GM12891 (cell line): ENCODE results near the gene PIPOX.

Experiments used
- POLR2A ChIP-seq: IDR thresholded peaks from 2 replicates; pipeline ENCODE4 v1.6.1; 2011; ENCODE audit warnings: low read depth, low read length, control low read depth
- POLR2AphosphoS5 ChIP-seq: IDR thresholded peaks from 2 replicates; pipeline ENCODE4 v1.6.1; 2011; ENCODE audit warnings: low read depth, low read length, control low read depth
- SPI1 ChIP-seq: IDR thresholded peaks from 2 replicates; pipeline ENCODE4 v1.6.1; 2011; ENCODE audit warnings: low read depth, low read length, control low read depth
- TAF1 ChIP-seq: IDR thresholded peaks from 2 replicates; pipeline ENCODE4 v1.6.1; 2011; ENCODE audit warnings: low read depth, low read length, control low read depth

DNA sequence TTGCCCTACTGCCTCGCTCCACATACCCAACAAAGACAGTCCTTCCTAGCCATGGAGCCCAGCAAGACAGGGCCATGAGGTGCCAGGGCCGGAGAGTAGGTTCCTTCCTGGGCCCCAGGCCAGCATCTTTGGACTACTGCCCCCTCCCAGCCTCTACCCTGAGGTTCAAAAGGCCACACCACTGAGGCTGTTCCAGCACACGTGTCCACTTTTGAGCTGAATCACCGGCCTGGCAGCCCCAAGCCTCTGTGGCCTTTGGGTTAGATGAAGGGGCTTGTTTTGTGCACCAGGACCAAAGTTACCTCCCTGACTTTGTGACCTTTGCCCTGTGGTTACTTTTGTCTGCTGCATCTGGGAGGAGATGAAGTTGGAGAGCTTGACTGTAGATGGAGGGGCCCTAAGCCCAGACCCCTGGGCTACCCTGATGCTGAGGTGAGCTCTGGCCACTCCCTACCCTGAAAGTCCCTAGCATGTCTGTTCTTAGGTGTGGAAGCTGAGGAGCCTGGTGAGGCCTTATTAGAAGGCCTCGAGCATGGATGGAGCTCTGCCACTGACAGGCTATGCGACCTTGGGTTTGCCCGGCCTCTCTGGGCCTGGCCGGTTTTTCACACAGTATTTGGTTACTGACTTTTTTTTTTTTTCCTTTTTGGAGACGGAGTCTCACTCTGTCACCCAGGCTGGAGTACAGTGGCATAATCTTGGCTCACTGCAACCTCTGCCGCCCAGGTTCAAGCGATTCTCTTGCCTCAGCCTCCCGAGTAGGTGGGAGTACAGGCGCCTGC is 49.1 kb upstream of the PIPOX start:
- TF ChIP-seq POLR2A (no peak), TAF1 (no peak), POLR2AphosphoS5 (no peak), SPI1 (no peak)
